A673 (cell line): ENCODE data around the gene FGGY.

ENCODE experiments used
- CTCF ChIP-seq: fragments of 300-800, 200-600 bp; sonication (generic); conservative IDR thresholded peaks from 2 replicates; pipeline ENCODE4 v1.5.1; 2017; ENCODE audit warnings: low read depth, mild to moderate bottlenecking, antibody characterized with exemption, low read length, moderate library complexity, mixed read lengths
- EZH2 ChIP-seq: fragments of 200-600 bp; sonication (generic); IDR thresholded peaks from 2 replicates; pipeline ENCODE4 v1.6.1; 2017; ENCODE audit warnings: borderline replicate concordance, low read depth, mild to moderate bottlenecking, mixed read lengths, antibody characterized with exemption, low read length; ENCODE audit not compliant: poor library complexity, severe bottlenecking

DNA sequence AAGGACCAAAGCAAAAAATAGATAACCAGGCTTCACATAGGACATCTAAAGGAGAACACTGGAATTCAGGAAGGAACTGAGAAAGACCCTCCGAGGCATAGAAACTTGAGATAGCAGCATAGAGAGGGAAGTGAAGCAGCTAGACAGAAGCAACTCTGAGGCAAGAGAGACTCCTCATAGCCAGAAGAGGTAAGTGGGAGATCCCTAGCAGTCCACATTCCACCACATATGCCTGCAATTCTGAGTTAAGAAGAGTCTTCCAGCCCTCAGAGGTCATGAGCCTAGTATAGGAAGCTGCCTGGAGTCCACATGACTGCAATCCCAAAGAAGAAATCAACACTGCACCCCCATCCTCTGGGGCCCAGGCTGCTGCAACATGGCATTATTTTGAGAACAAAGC, 13.9 kb upstream of the FGGY start:
- TF ChIP-seq CTCF = no peak
- no peak for TF ChIP-seq EZH2
